HG02852 (cell line): Measurements from ENCODE around the gene HIVEP3.

Experiments
- ATAC-seq: cut with Tn5 transposase; IDR thresholded peaks from one replicate; pipeline ENCODE4 v1.9.1; 2021; ENCODE audit warnings: mild to moderate bottlenecking, moderate library complexity; ENCODE audit not compliant: unreplicated experiment

HIVEP3 gene

DNA sequence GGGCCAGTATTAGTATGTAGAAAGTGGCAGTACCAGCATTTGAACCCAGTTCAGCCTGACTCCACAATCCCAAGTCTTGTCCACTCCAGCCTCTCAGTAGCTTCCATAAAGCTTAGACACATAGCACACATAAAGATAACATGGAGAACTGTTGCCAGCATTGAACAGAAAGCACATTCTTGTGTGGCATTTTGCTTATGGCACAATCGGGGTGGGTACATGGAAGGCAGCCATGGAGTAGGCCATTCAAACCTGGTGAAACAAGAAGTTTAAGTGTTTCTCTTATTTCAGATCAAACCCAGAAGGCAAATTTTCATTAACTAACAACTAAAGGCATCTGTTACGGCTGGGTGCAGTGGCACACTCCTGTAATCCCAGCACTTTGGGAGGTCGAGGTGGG lies 102.7 kb downstream of the HIVEP3 start:
- ATAC-seq = no peak

DNA sequence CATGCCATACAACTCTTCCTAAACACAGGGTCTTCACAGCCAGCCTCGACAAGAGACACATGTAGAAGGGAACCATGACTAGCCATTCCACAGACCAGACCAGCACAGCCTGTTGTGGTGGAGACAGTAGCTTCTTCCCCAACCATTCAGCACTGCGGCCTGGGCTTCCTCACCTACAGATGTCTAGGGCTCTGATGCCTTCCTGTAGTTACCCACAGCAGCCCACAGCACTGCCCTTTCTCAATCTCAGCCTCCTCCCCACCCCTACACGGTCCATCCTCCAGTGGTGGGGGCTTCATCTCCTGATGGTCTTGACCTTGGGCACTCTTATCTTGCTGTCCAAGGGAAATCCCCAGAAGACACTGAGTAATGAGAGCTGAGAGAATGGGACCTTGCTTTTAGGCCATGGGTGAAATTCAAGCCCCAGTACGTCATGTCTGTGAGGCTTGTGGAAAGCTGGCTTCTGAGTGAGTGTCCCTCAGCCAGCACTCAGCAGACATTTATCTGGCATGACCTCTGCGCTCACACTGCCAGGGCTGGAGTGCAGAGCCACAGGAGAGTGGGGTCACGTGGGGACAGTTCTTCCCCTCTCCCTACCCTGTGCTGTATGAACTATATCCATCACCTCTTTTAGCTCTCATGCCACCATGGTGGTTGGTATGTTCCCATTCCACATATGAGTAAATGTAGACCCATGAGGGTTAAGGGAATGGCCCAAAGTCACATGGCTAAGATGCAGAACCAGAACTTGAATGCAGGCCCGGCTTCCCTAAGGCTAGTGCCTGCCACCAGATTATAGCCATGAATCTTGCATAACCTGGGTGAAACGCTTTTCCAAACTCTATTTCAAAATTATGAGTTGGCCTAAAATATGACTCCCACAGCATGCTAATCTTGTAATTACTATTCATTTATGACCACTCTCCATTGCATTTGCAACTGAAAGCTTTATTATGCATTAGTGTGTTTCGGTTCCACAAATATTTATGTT lies 104.7 kb downstream of the HIVEP3 start:
- ATAC-seq = no peak

DNA sequence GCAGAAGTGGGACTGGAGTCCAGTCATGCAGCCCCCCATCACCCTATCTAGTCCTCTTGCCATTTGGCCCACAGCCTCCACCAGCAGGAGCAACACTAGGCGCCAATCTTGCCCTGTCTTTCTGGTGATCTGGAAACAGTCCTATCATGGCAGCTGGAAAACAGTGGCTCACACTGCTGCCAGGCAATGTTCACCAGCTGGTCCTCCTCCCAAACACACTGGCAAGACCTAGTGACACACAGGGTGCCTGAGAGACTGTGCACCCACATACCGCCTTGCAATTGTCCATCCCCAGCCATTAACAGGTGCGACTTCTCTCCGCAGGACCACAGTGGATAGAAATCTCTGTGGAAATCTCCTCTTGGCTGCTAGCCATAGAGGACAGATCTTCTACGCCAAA lies 105.5 kb downstream of the HIVEP3 start:
- ATAC-seq = no peak

DNA sequence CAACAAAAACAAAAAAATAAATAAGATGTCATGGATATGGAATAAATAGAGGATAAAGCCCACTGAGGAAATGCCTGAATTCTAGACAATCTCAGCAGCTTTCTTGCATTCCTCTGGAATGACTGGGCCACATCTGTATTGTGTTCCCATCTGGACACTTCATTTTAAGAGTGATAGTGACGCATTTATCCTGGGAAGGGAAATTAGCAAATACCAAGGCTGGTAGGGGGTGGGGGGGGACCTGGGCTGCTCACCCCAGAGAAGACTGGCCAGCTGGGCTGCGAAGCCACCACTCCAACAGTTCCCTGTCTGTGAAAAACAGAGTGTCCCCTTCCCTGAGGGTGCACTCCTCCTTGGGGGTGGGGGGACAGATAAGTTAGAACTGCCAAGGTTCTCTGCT lies 106.3 kb downstream of the HIVEP3 start:
- no peak for ATAC-seq

DNA sequence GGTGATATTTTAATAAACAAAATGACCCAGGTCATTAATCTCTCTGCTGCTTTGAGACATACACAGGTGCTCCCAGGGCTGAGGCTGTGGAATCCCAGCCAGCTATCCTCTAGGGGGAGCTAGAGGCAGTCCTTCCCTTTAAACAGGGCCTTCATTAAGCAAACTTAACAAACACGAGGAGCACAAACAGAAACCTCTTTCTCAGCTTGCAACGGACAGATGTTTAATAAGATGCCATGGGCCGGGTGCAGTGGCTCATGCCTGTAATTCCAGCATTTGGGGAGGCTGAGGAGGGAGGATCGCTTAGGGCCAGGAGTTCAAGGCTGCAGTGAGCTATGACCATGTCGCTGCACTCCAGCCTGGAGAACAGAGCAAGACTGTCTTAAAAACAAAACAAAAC lies 106.7 kb downstream of the HIVEP3 start:
- no peak for ATAC-seq

DNA sequence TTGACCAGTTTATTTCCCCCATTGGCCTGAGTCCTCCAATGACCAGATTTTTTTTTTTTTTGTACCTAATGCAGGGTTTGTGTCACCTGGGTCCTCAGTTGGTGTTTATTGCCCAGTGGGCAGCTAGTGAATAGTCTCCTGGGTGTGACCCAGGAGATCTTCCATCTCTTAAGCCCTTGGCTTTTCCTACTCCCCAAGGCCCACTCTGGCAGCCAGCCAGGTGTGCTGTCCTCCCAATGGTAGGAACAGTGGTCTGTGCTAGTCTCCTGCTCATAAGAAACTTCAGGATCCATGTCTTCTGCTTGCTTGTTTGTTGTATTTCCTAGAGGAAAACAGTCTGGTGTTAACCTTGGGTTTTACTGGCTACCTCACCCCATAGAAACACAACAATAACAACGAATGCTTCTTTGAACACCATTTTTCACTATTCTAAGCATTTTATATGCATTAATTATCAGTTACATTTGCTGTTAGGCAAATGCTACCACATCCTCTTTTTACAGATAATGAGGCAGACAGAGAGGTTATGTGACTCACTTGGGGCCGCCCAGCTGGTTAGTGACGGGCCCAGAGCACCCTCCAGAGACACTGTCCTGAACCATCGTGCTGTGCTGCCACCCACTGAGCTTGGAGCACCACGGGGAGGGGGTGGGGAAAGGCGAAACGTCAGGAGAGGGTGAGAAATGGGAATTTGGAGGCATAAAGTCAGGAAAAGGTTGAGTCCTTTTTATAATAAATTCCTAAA lies 107.5 kb downstream of the HIVEP3 start:
- ATAC-seq = no peak

DNA sequence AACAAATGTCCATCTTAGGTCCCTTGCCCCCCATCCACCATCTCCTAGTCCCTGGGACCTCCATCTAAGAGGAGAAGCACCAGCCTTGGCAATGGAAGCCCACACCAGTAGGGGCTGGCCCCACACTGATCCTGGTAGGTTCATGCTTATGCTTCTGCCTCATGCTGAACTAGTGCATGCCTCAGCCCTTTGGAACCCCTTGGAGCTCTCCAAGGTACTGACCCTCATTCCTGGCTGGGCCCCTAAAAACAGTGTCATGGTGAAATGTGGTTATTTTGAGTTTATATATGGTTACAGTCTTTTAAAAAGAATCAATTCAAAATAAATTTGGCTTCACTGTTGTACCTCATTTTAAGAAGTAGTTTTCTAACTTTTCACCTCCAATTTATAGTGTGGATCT lies 108.3 kb downstream of the HIVEP3 start:
- no peak for ATAC-seq

DNA sequence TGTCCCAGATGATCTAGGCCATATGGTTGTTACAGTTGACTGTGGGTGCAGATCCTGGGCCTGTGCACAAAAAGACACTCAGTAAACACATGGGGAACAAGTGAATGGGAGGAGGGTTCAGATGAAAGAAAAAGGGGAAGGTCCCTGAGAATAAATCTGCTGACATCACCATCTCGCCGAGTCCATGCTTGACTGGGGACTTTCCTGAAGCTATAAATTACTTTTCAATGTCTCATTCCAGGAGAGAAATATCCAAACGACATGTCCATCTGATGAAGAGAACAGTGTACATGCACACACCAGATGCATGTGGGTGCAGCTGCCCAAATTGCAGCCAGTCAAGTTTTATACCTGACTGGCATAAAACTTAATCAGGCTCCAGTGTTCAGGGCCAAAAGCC lies 109.0 kb downstream of the HIVEP3 start:
- no peak for ATAC-seq

DNA sequence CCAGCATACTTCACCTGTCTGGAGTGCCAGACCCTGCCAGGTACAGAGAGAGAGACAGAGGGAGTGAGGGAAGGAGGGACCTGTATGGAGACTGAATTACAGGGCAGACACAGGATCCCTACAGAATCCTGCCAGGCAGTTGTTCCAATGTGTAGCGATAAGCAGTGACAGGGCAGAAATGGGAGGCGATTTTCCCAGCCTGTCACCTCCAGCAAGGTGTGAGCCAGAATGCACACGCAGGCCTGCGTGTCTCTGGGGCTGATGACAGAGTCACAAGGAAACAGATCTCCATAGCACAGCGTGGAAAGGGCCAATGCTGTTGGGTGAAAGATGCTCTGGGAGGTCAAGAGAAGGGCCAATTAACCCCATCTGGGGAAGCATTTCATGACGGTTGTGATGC lies 111.3 kb downstream of the HIVEP3 start:
- no peak for ATAC-seq

DNA sequence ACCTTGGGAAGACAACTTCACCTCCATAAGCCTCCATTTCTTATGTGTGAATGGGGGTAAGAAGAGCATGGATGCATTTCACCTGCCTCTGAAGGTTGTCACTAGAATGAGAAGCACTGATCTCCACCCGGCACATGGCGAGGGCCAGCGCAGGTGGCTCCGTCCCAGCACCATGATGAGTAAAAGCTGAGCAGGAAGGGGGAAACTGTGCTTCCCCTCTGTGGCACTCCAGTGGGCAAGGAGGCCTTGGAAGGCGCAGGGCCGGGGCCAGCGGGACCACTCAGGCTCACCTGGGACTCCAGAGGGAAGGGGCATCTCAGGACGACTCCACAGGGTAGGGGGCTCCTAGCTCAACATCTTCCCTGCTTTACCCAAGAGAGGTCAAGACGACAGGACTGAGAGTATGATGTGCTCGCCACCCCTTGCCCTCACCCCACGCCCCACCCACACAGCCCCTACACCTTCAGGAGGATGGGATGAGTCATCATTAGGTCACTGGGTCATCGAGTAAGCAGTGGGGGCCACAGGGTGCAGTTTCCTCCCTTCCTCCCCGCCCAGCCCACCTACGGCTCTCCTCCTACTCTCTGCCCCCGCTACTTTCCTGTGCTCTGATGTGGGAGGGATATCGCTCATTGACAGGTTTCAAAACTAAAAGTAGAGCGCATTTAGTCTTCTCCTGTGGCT lies 112.1 kb downstream of the HIVEP3 start:
- ATAC-seq = no peak

DNA sequence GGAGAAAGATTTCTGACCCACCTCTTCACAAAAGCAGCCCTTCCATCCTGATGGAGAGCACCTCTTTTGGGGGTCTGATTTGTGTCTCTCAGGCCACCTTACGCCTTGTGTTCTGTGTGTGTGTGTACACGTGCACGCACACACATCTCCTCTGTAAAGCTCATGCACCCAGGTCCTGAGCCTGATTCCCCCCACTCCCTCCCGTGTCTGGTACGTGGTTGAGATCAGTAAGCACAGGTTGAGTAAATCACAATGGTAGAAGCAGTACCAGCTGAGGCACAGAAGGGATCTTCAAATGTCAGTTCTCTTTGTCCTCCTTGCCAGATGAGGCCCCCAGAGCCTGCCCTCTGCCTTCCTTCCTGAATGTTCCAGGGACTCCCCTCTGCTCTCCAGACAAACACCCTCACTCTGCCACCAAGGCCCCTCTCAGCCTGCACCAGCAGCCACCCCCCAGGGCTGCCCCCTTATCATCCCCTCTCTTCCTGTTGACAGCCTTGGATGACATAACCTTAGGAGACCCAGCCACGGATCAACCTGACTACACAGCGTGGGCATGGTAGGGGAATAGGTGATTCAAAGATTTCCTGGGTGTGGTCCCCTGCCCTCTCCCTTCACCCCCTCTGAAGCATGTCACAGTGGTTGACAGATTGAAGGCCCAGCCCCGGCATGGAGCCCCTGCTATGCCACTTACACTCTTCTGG lies 112.8 kb downstream of the HIVEP3 start:
- no peak for ATAC-seq

DNA sequence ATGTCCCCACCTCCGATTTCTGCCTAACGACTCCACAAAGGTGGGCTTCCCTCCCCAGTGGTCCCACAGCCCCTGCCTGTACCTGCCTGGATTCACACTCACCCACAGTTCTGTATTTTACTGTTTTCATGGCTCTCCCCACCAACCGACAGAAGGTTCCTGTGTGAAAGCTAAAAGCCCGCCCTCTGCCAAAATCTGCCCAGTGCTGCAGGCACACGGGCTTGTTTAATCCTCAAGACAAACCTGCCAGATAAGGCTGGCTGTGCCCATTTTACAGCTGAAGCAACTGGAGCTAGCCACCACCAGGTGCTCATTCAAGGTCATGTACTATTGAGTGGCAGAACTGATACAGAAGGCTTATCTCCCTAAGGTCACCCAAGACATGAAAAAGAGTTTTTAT lies 114.5 kb downstream of the HIVEP3 start:
- ATAC-seq = no peak

DNA sequence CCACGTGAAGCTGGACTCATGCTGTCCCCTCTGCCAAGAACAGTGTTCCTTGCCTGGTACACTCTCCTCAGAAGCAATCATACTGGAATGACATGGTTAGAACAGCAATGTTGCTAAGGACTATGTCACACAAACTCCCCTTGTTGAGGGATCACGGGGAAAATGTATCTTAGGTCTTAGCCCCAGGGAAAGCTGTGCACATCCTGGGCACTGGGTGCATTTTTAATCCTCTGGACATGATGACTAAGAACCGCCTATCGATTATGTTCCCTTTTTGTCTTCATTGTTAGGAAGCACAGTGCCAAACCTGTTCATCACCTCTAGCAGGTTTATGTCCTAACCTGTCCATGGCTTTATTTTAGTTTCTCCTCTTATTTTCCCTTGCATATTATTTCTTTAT lies 115.1 kb downstream of the HIVEP3 start:
- no peak for ATAC-seq

DNA sequence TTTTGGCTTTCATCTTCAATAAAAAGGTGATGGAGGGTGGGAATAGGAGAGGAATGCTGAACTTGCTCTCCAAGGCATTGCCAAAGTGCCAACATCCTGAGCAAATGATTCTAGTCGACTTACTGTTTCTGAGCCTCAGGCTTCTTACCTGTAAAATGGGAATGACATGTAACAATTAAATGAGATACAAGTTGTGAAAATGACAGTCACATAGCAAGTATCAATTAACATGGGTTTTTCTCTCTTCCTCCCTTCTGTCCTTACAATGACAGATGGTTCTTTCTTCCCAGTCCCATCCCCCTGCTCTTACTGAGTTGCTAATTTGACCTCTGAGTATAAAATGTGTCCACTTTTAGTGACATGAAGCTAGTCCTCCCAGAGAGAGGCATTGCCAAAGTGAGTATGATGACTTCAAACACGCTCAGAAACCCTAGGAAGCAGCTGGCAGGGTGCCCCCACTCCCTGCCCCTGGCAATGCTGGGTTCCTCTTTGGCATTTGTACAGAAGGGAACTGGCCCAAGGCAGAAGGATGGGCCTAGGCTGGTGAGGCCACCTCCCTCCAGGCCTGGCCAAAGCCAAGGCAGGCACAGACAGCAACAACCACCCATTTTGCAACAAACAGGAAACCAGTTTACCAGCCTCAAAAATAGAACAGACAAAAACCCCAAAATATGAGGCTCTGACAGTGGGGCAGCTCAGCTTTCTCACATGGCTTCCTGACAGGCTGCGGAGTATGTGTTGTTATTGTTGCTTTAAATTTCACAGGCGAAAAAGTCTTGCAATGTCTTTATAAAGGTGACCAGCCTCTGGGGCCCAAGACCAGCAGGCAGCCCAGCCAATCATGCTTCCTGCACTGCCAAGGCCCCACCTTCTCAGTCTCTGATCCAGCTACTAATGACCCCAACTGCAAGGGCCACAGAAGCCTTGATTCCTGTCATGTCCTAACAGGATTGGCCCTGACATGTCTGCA lies 115.9 kb downstream of the HIVEP3 start:
- ATAC-seq = no peak

DNA sequence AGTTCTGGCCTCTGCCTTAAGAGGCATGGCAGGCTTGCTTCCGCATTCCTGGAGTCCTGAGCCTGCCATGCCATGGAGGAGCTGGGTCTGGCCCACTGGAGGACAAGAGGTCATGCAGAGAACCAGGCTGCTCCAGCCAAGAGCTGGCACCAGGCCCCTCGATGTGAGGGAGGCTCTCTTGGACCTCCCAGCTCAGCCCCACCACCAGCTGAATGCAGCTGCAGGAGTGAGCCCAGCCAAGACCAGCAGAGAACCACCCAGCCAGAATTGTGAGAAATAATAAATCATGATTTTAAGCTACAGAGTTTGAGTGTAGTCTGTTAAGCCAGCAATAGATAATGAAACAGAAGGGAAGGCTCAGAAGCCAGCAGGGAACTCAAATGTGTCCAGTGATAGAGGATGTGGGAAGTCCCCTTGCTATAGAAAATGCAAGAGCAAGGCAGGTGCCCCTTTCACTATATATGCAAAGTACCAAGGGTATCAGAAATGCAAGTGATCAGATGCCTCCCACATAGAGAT lies 118.4 kb downstream of the HIVEP3 start:
- ATAC-seq = peak; percentile 42

DNA sequence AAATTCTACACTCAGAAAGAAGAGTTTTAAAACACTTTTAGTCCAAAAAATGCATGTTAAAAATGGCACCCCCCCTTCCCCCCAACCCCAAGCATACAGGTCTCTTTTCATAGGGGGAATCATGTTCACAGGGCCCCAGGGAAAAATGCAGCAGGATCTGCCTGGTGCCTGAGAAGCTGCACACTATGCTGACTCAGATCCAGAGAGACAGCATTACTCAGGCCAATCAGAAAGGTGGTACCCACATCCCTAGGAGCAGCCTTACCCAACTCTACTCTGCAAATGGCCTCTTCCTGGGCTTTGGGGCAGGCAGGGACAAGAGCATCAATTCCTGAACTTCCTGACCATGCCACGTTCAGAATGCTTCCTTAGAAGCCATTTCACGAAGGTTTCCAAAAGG lies 119.0 kb downstream of the HIVEP3 start:
- ATAC-seq = no peak

DNA sequence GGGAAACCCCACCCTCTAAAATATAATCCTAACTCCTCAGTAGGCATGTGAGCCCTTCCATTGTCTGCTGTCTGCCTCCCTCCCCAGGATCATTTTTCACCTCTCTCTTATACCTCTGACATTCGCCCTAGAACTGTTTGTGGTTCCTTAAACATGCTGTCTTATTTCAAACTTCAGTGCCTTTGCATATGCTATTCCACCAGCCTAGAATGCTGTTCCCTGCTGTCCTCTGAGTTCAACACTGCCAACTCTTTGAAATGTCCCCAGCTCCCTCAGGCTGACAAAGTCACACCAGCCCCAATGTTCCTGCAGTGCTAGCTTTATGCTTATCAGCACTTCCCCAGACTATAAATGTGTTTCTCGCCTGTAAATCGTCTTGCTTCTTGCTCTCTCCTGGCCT lies 119.5 kb downstream of the HIVEP3 start:
- no peak for ATAC-seq

DNA sequence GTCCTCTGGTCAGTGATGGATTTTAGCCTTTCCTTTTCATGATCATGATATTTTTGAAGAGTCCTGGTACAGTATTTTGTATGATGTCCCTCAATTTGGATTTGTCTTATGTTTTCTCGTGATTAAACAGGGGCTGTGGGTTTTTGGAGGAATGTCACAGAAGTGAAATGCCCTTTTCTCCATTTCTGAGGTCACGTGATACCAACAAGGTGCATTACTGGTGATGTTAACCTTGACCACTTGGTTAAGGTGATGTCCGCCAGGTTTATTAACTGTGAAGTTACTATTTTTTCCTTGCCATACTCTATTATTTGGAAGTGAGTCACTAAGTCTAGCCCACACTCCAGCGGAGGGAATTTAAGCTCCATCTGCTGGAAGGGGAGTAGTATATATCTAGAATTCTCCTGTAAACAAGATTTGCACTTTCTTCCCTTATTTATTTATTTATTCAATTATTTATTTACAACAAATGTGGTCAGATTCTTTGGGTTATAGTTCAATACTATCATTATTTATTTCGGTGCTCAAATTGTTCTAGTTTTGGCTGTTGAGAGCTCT lies 123.4 kb downstream of the HIVEP3 start:
- ATAC-seq = no peak

DNA sequence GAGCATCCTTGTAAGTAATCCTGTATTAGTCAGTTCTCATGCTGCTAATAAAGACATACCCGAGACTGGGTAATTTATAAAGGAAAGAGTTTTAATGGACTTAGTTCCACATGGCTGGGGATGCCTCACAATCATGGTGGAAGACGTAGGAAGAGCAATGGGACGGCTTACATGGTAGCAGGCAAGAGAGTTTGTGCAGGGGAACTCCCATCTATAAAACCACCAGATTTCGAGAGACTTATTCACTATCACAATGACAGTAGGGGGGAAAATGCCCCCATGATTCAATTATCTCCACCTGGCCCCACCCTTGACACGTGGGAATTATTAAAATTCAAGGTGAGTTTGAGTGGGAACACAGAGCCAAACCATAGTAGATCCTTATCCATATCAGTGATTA lies 124.7 kb downstream of the HIVEP3 start:
- no peak for ATAC-seq
